HL-60/S4 treated with phorbol 12-myristate 13-acetate at 8.2 ng/mL for 4 days and 3 days (cell line): ENCODE data around the gene TIMM44.

Experiments
- in situ Hi-C: fragments of 300-500 bp; cut with MboI; formaldehyde crosslinking; loops from 2 replicates; pipeline ENCODE4 v1.15.0; 2022; ENCODE audit warnings: low sequenced_read_pairs

The TIMM44 gene

GRCh38 chr19:7943444-7944176, at the start of gene TIMM44:
TSS of gene TIMM44 (minus strand) at chr19:7943666. CDS start at chr19:7943651, 15 bp downstream.
- in situ Hi-C loops: no loop called here

DNA sequence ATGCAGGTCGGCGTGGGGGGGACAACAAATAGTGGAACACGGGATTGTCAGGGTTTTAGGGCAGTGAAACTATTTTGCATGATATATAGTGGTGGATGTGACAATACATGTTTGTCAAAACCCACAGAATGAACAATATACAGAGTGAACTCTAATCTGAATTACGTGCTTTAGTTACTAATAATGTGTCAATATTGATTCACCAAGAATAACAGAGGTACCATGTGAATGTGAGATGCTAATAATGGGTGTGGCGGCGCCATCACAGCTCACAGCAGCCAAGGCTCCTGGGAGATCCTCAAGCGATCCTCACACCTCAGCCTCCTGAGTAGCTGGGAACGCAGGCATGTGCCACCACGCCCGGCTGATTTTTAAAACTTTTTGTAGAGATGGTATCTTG, 49.1 kb upstream of the TIMM44 start:
- in situ Hi-C loops: no loop called here

DNA sequence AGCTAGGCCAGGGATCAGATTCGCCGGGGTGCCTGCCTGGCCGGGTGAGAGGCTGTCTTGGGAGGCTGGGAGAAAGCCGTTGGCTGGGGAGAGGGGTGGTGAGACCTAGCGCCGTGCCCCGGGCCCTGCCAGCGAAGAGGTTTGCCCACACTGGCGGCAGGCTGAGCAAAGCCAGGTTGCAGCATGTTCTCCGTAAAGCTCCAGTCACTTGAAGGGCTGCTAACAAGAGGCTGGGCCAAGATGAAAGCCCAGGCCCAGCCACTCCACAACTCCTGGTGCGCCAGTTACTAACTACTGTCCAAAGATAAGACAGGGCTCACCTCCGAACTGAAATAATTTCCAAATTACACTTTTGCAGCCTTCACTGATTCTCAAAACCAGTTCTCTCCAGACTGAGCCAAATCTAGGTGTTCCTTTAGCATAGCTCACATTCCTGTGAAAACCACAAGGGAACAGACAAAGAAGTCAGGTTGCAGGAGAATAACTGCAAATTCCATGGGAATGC, 45.7 kb upstream of the TIMM44 start:
- in situ Hi-C loops: no loop called here

- in situ Hi-C loops: no loop called here
These were observed 44.8 kb upstream of the TIMM44 start for GRCh38 chr19:7988307-7988706.

- in situ Hi-C loops: no loop called here
These were observed 43.8 kb upstream of the TIMM44 start for GRCh38 chr19:7987114-7987768.

- in situ Hi-C loops: no loop called here
These were observed 43.1 kb upstream of the TIMM44 start for GRCh38 chr19:7986321-7987113.

DNA sequence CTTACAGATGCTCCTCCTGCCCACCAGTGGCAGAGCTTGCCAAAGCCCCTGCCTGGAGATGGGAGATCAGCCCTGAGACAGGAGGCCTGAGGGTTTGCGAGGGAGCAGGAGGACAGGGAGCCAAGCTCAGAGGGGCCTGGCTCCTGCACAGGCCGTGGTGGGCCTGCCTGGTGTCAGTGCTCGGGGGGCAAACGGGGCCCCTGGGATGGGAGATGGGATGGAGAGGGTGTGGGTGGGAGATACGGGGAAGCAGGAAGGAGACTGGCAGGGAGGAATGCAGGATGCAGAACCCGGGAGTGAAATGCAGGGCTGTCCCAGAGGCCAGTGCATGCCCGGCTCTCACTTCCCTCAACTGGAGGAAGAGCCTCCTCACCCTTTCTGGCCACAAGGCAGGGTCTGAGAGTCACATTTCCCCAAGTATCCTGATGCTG, 42.0 kb upstream of the TIMM44 start:
- in situ Hi-C loops: no loop called here

- in situ Hi-C loops: no loop called here
These were observed 40.8 kb upstream of the TIMM44 start for GRCh38 chr19:7983995-7984837.

GRCh38 chr19:7983286-7983950, 40.0 kb upstream of the TIMM44 start:
- in situ Hi-C loops: no loop called here

DNA sequence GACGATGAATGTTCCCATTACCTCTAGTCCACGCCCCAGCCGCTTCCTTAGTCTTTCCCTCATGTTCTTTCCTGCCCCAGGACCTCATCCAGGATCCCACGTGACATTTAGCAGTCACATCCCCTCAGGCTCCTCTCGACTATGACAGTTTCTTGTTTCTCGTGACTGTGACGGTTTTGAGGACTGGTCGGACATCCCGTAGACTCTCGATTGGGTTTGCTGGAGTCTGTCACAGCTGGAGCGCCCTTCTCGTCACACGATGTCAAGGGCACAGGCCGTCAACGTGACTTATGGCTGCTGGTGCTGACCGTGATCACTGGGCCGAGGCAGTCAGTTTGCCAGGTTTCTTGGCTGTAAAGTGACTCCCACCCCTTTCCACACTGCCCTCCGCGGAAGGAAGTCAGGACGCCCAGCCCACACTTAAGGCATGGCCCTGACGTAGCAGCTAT, 39.2 kb upstream of the TIMM44 start:
- in situ Hi-C loops: no loop called here

DNA sequence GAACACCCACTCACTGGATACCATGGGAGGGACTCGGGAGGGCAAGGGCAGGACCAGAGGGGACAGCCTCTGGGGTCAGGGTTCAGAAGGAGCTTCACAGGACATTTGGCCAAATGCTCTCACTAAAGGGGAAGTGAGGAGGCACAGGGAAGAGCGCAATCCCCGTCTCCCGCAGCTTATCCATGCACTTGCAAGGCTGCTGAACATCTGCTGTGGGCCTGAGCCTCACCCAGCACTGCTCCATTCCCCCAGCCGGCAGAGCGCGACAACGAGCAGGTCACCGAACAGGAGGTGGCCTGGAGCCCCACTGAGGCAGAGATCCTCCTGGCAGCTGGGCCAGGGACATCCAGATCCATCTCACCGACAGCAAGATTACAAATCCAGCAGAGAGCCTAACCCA, 38.6 kb upstream of the TIMM44 start:
- in situ Hi-C loops: no loop called here

- in situ Hi-C loops: no loop called here
These were observed 38.2 kb upstream of the TIMM44 start for GRCh38 chr19:7981661-7982060.

DNA sequence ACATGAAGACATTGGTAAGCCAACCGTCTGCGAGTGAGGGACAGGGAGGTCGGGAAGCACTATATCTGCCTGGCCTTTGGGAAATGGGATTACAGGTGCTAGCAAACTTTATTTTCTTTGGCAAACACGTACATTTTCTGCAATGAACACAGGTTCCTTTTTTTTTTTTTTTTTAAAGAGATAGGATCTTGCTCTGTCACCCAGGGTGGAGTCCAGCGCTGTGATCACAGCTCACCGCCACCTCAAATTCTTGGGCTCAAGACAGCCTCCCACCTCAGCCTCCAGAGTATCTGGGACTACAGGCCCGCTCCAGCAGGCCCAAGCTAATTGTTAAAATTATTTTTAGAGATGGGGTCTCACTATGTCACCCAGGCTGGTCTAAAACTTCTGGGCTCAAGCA, 37.7 kb upstream of the TIMM44 start:
- in situ Hi-C loops: no loop called here

GRCh38 chr19:7980635-7981121, 37.2 kb upstream of the TIMM44 start:
- in situ Hi-C loops: no loop called here

DNA sequence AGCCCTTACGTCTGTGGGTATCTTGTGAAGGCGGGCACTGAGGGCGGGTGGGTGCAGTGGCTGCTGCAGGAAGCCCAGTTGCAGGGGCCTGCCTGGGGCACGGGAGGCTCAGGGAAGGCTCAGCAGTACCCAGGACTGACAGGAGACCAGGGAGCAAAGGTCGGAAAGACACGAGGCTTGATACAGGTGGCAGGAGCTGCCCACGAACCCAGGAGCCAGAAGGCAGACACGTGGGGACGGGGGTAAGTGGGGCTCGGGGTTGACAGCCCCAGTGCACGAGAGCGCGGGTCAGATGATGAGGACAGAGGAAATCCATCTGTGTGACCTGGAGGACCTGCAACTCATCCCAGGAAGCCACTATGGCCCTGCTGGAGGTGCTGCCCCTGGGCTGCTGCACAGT, 36.7 kb upstream of the TIMM44 start:
- in situ Hi-C loops: no loop called here

DNA sequence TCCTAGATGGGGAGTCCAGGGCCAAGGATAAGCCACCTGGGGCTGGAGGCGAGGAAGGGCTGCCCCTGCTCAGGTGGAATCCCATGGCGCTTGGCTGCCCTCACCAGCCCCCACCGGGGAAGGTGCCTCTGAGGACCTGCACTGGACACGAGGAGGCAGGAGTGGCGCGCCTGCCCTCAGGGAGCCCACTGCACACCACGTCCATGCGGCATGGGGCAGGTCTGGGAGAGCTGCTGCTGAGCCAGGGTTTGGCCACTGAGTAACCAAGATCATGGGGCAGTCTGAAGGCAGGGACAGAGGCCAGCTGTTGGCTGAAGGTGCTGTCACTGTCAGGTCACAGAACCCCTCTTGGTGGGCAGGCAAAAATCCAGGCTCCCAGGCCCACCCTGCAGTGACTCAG, 36.1 kb upstream of the TIMM44 start:
- in situ Hi-C loops: no loop called here

GRCh38 chr19:7979011-7979410, 35.5 kb upstream of the TIMM44 start:
- in situ Hi-C loops: no loop called here

DNA sequence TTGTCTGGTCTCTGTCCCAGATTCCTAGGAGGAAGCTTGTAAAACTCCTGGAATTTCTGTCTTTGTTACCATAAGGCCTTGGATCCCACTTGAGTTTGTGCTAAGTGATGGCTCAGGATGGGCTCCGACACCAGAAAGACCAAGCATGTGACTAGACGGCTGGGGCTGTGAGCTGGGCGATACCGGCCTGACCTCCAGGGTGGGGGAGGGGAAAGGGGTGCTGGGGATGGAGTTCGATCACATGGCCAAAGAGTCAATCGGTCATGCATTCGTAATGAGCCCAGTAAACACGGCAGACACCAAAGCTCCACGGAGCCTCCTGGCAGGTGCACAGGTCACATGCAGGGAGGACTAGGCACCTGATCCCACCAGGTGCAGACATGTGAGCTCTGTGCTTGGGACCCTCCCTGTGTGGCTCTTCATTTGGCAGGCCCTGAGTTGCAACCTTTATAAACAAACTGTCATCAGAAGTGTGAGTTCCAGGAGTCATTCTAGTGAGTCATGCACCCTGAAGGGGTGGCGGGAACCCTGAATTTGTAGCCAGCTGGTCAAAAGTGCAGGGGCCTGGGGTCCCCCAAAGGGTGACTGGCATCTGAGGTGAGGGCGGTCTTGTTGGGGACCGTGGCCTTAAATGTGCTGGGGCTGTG, 34.8 kb upstream of the TIMM44 start:
- in situ Hi-C loops: no loop called here

- in situ Hi-C loops: no loop called here
These were observed 34.2 kb upstream of the TIMM44 start for GRCh38 chr19:7977723-7978040.
